MM.1S (cell line): ENCODE data around the gene LDLRAD3.
A peak's percentile ranks its signal among the peaks of the same experiment; 100 is the strongest.

Experiments
- DNase-seq: peaks from one replicate; pipeline ENCODE4 v3.0.0-alpha.2; 2015
- H2AFZ ChIP-seq: fragments of 300-600 bp; sonication (generic); 2 replicates; pipeline ENCODE4 v1.6.0; 2016; ENCODE audit warnings: antibody characterized with exemption, low read length
- H3F3A ChIP-seq: fragments of 300-600 bp; sonication (generic); 2 replicates; pipeline ENCODE4 v1.6.1; 2016; ENCODE audit warnings: mild to moderate bottlenecking, antibody characterized with exemption, low read length, moderate library complexity, mixed read lengths; ENCODE audit not compliant: insufficient read depth
- H3K27ac ChIP-seq: fragments of 300-600 bp; sonication (generic); 2 replicates; pipeline ENCODE4 v1.5.1; 2016; ENCODE audit warnings: mild to moderate bottlenecking, low read length
- H3K27me3 ChIP-seq: fragments of 300-600 bp; sonication (generic); replicated peaks from 2 replicates; pipeline ENCODE4 v1.6.0; 2016; ENCODE audit warnings: low read length; ENCODE audit not compliant: insufficient read depth
- H3K36me3 ChIP-seq: fragments of 300-600 bp; sonication (generic); replicated peaks from 2 replicates; pipeline ENCODE4 v1.6.1; 2016; ENCODE audit warnings: mild to moderate bottlenecking, low read length, mixed read lengths; ENCODE audit not compliant: insufficient read depth
- H3K4me1 ChIP-seq: fragments of 300-600 bp; sonication (generic); 2 replicates; pipeline ENCODE4 v1.6.1; 2016; ENCODE audit warnings: low read length, mixed read lengths
- H3K4me2 ChIP-seq: fragments of 300-600 bp; sonication (generic); 2 replicates; pipeline ENCODE4 v1.6.0; 2016; ENCODE audit warnings: low read depth, low read length
- H3K4me3 ChIP-seq: fragments of 300-600 bp; sonication (generic); 2 replicates; pipeline ENCODE4 v1.5.1; 2016; ENCODE audit warnings: low read length, mixed read lengths
- H3K79me2 ChIP-seq: fragments of 300-600 bp; sonication (generic); 2 replicates; pipeline ENCODE4 v1.6.1; 2016; ENCODE audit warnings: mixed run types, low read length, mixed read lengths
- H3K9ac ChIP-seq: fragments of 300-600 bp; sonication (generic); 2 replicates; pipeline ENCODE4 v1.6.1; 2016; ENCODE audit warnings: low read length, mixed read lengths
- H3K9me2 ChIP-seq: fragments of 300-600 bp; sonication (generic); replicated peaks from 2 replicates; pipeline ENCODE4 v1.6.1; 2016; ENCODE audit warnings: mild to moderate bottlenecking, low read length, mixed read lengths; ENCODE audit not compliant: insufficient read depth
- H3K9me3 ChIP-seq: fragments of 300-600 bp; sonication (generic); replicated peaks from 2 replicates; pipeline ENCODE4 v1.6.1; 2016; ENCODE audit warnings: mild to moderate bottlenecking, low read length, mixed read lengths; ENCODE audit not compliant: insufficient read depth
- H4K20me1 ChIP-seq: fragments of 300-600 bp; sonication (generic); 2 replicates; pipeline ENCODE4 v1.6.1; 2016; ENCODE audit warnings: mild to moderate bottlenecking, low read length, moderate library complexity, mixed read lengths; ENCODE audit not compliant: insufficient read depth
- CTCF ChIP-seq: fragments of 300-600 bp; sonication (generic); IDR thresholded peaks from 2 replicates; pipeline ENCODE4 v1.5.1; 2016; ENCODE audit warnings: antibody characterized with exemption, low read length, mixed read lengths
- EZH2 ChIP-seq: fragments of 300-600 bp; sonication (generic); optimal IDR thresholded peaks from 2 replicates; pipeline ENCODE3; 2017; ENCODE audit warnings: low read depth, mild to moderate bottlenecking, antibody characterized with exemption, low read length, mixed read lengths
- EZH2phosphoT487 ChIP-seq: fragments of 300-600 bp; sonication (generic); IDR thresholded peaks from 2 replicates; pipeline ENCODE4 v1.6.1; 2018; ENCODE audit warnings: antibody characterized with exemption, low read length

Gene LDLRAD3

GRCh38 chr11:35995681-35996271 is 51.9 kb downstream of the LDLRAD3 start:
- no peaks in the 10 kb centered on the region for H4K20me1 ChIP-seq
- H3K9me3 ChIP-seq = no peaks in the 10 kb centered on the region
- H3K9ac ChIP-seq = no peak overlapping the region
- H3K4me2 ChIP-seq = no peak overlapping the region
- no peak overlapping the region for H3K27ac ChIP-seq
- TF ChIP-seq EZH2phosphoT487 = no peak
- TF ChIP-seq CTCF = no peak
- no peak for TF ChIP-seq EZH2
- peaks cover 15% of the 10 kb centered on the region for H3K4me1 ChIP-seq
- H3K4me3 ChIP-seq = no peak overlapping the region
- peaks cover 8% of the 10 kb centered on the region; the same call in 1 of the 2 replicates for H3F3A ChIP-seq
- no peak overlapping the region for H2AFZ ChIP-seq
- H3K9me2 ChIP-seq = no peaks in the 10 kb centered on the region
- H3K36me3 ChIP-seq = no peaks in the 10 kb centered on the region
- H3K27me3 ChIP-seq = no peaks in the 10 kb centered on the region
- no peaks in the 10 kb centered on the region for H3K79me2 ChIP-seq
- no peak for DNase-seq

DNA sequence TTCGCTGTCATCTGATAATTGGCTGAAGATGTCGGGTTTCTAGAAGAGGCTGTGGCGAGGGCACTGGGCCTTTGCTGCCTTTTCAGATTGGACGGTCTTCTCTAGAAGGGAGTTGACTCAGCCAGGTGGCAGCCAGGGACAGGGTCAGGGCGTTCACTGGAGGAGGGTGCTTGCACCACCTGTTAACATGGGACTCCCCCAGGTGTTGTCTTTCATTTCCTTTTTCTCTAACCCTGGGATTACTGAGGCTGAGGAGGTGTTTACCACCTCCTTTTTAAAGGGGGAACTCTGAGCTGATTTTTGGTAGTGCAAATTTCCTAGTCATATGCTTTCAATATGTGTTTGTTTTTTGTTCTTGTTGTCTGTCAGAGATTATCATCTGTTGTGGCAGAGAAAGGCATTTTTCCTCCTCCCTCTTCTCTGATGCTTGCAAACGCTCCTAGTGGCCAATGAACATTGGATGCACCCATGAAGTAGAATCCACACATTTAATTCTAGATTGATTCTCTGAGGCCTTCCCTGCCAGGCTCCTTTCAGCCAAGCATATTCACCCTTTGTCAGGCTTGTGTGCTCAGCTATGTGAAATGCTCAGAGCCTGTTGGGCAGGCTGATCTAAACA is 54.1 kb downstream of the LDLRAD3 start:
- peak overlapping the region; percentile 29 for H3K4me2 ChIP-seq
- no peaks in the 10 kb centered on the region for H3K27me3 ChIP-seq
- H3K4me3 ChIP-seq = no peak overlapping the region
- H3K9me2 ChIP-seq = no peaks in the 10 kb centered on the region
- H3K4me1 ChIP-seq = peaks cover 15% of the 10 kb centered on the region
- H3K9ac ChIP-seq = no peak overlapping the region
- no peaks in the 10 kb centered on the region for H4K20me1 ChIP-seq
- peak overlapping the region; percentile 64 for H2AFZ ChIP-seq
- peak overlapping the region; percentile 40; the same call in 1 of the 2 replicates for H3K27ac ChIP-seq
- H3K79me2 ChIP-seq = no peaks in the 10 kb centered on the region
- no peaks in the 10 kb centered on the region for H3K9me3 ChIP-seq
- no peaks in the 10 kb centered on the region for H3K36me3 ChIP-seq
- H3F3A ChIP-seq = peaks cover 8% of the 10 kb centered on the region; the same call in 1 of the 2 replicates
- DNase-seq = peak; percentile 80
- TF ChIP-seq CTCF = peak; percentile 11; the same call in 1 of the 2 replicates
- TF ChIP-seq EZH2 = no peak

DNA sequence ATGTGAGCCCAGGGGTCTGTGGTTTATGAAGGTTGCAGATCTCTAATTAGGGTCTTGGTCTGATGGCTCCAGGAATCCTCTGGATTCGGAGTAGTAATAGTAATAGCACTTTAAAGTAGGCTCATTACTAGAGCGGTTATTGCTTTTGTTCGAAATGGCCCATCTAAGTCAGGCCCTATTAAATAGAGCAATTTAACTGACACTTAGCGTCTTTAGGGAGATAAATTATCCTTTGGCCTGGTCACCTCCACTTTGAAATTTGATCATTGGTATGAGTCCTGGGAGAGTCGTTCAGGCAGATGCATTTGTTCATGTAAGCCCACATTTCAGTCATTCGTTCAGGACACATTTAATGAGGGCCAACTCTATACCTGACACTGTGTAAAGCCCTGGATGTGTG is 54.8 kb downstream of the LDLRAD3 start:
- TF ChIP-seq CTCF = no peak
- TF ChIP-seq EZH2phosphoT487 = no peak
- no peak for TF ChIP-seq EZH2
- no peaks in the 10 kb centered on the region for H3K36me3 ChIP-seq
- H2AFZ ChIP-seq = peak overlapping the region; percentile 64; the same call in 1 of the 2 replicates
- H3K4me1 ChIP-seq = peaks cover 15% of the 10 kb centered on the region
- H3K9me3 ChIP-seq = no peaks in the 10 kb centered on the region
- no peak for DNase-seq
- H3K4me2 ChIP-seq = no peak overlapping the region; the same call in 1 of the 2 replicates
- H3K9me2 ChIP-seq = no peaks in the 10 kb centered on the region
- no peaks in the 10 kb centered on the region for H4K20me1 ChIP-seq
- H3K79me2 ChIP-seq = no peaks in the 10 kb centered on the region
- no peak overlapping the region for H3K4me3 ChIP-seq
- no peaks in the 10 kb centered on the region for H3K27me3 ChIP-seq
- H3F3A ChIP-seq = peaks cover 8% of the 10 kb centered on the region; the same call in 1 of the 2 replicates
- no peak overlapping the region for H3K9ac ChIP-seq
- H3K27ac ChIP-seq = peak overlapping the region; percentile 35; the same call in 1 of the 2 replicates
